ENCODE data around the gene LHX8. TPM values are rescaled to one million over a fixed set of nuclear protein-coding genes. Genes with fewer than 3 reads are reported as not detected.

Gene LHX8
- total RNA-seq (2022) = not detected in 2 replicates
- Bru-seq, nascent RNA = not detected
- BruChase-seq, experiment 1, labeled RNA remaining after a 6-hour chase = percentile 3 among the genes with signal in this experiment
- BruChase-seq, experiment 2, labeled RNA remaining after a 2-hour chase = not detected
- long read RNA-seq = 0 reads

GRCh38 chr1:75133750-75134646 is at the start of gene LHX8:
Gene LHX8, plus strand, starts transcription at chr1:75134388. Its CDS starts 2,227 bp downstream, at chr1:75136615.
- CTCF ChIA-PET = no interaction called here
- Mint-ChIP-seq H3K27ac (ENCODE audit: low read depth, unreplicated experiment) (no peak within 1 kb of the TSS), H3K27me3 (ENCODE audit: insufficient read depth, unreplicated experiment) (no peaks in the 10 kb centered on the region), H3K36me3 (ENCODE audit: insufficient read depth, unreplicated experiment) (no peaks in the 10 kb centered on the region), H3K4me3 (ENCODE audit: unreplicated experiment) (no peak within 1 kb of the TSS), H3K4me1 (ENCODE audit: insufficient read depth, unreplicated experiment) (no peaks in the 10 kb centered on the region), H3K9me3 (ENCODE audit: unreplicated experiment) (peaks cover 17% of the 10 kb centered on the region)
- BruUV-seq (replicated peaks) = no TSS peak
- no peak for TF ChIP-seq CTCF (IDR thresholded peaks at IDR 0.05; ENCODE audit: unreplicated experiment)
- DNase-seq (ENCODE audit: unreplicated experiment) = no peak
- POLR2A ChIA-PET = no interaction called here
- intact Hi-C loops (cut with micrococcal nuclease) = no loop called here

- BruUV-seq (replicated peaks) = no TSS peak
- Mint-ChIP-seq H3K27ac (ENCODE audit: low read depth, unreplicated experiment) (no peak overlapping the region), H3K4me3 (ENCODE audit: unreplicated experiment) (no peak overlapping the region), H3K27me3 (ENCODE audit: insufficient read depth, unreplicated experiment) (no peaks in the 10 kb centered on the region), H3K4me1 (ENCODE audit: insufficient read depth, unreplicated experiment) (peaks cover 20% of the 10 kb centered on the region), H3K36me3 (ENCODE audit: insufficient read depth, unreplicated experiment) (no peaks in the 10 kb centered on the region), H3K9me3 (ENCODE audit: unreplicated experiment) (no peaks in the 10 kb centered on the region)
- no peak for DNase-seq (ENCODE audit: unreplicated experiment)
- POLR2A ChIA-PET = no interaction called here
- CTCF ChIA-PET = no interaction called here
- intact Hi-C loops (cut with micrococcal nuclease) = no loop called here
- no peak for TF ChIP-seq CTCF (IDR thresholded peaks at IDR 0.05; ENCODE audit: unreplicated experiment)
Measured at GRCh38 chr1:75085931-75086330, 48.3 kb upstream of the LHX8 start.

- Mint-ChIP-seq H3K9me3 (ENCODE audit: unreplicated experiment) (no peaks in the 10 kb centered on the region), H3K4me3 (ENCODE audit: unreplicated experiment) (no peak overlapping the region), H3K27ac (ENCODE audit: low read depth, unreplicated experiment) (no peak overlapping the region), H3K36me3 (ENCODE audit: insufficient read depth, unreplicated experiment) (no peaks in the 10 kb centered on the region), H3K4me1 (ENCODE audit: insufficient read depth, unreplicated experiment) (peaks cover 20% of the 10 kb centered on the region), H3K27me3 (ENCODE audit: insufficient read depth, unreplicated experiment) (no peaks in the 10 kb centered on the region)
- TF ChIP-seq CTCF (IDR thresholded peaks at IDR 0.05; ENCODE audit: unreplicated experiment) = no peak
- CTCF ChIA-PET = no interaction called here
- BruUV-seq (replicated peaks) = no TSS peak
- DNase-seq (ENCODE audit: unreplicated experiment) = no peak
- intact Hi-C loops (cut with micrococcal nuclease) = no loop called here
- POLR2A ChIA-PET = no interaction called here
Measured at GRCh38 chr1:75087278-75087677, 46.9 kb upstream of the LHX8 start.

- Mint-ChIP-seq H3K36me3 (ENCODE audit: insufficient read depth, unreplicated experiment) (no peaks in the 10 kb centered on the region), H3K4me1 (ENCODE audit: insufficient read depth, unreplicated experiment) (peaks cover 10% of the 10 kb centered on the region), H3K4me3 (ENCODE audit: unreplicated experiment) (no peak overlapping the region), H3K27me3 (ENCODE audit: insufficient read depth, unreplicated experiment) (no peaks in the 10 kb centered on the region), H3K9me3 (ENCODE audit: unreplicated experiment) (no peaks in the 10 kb centered on the region), H3K27ac (ENCODE audit: low read depth, unreplicated experiment) (peak overlapping the region; percentile 91)
- ChIA-PET CTCF (no interaction called here), POLR2A (interaction anchor here (0.7 kb wide), 1 partner anchor 71 kb away, joined by 3 read pairs; no protein-coding TSS in a partner anchor)
- BruUV-seq (replicated peaks) = no TSS peak
- peak; percentile 34 for DNase-seq (ENCODE audit: unreplicated experiment)
- TF ChIP-seq CTCF (IDR thresholded peaks at IDR 0.05; ENCODE audit: unreplicated experiment) = no peak
- intact Hi-C loops (cut with micrococcal nuclease) = no loop called here
Measured at GRCh38 chr1:75092141-75092540, 42.0 kb upstream of the LHX8 start.

All from MCF 10A (cell line).